PC-9 (cell line): ENCODE data around the gene STARD3NL.

Experiments used
- EZH2 ChIP-seq: fragments of 200-600 bp; sonication (generic); IDR thresholded peaks from 2 replicates; pipeline ENCODE4 v1.8.0; 2017; ENCODE audit warnings: antibody characterized with exemption, low read depth
- TF ChIP-seq, protein P1 (sequence below): fragments of 200-600 bp; sonication (generic); conservative IDR thresholded peaks from 2 replicates; pipeline ENCODE4 v1.6.1; 2017; ENCODE audit warnings: mixed run types, antibody characterized with exemption, mild to moderate bottlenecking, moderate library complexity

DNA sequence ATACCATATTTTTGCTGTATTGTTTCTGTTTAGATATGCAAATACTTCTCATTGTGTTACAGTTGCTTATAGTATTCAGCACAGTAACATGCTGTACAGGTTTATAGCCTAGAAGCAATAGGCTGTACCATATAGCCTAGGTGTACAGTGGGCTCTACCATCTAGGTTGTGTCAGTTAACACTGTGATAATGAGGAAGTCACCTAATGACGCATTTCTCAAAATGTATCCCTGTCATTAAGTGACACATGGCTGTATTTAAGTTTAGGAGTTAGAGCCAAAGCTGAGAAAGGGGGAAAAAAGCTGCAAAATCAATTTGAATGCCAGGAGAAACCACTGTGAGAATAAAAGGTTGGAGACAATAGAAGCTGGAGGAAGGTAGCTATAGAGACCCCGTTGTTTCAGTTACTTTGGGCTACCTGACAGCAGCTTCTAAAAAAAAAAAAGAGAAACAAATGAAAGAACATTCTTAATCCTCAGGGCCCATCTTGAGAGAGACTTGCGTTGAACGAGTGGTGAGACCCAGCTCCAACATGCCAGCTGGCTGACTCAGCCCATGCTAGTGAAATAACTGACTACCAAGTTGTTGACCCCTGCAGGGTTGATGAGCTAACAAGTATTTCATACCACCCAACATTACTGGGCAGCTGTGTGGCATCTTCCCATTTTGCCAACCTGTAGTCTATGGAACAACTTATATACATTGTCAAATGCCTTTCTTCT lies 8.7 kb downstream of the STARD3NL start:
- TF ChIP-seq, protein P1, sequence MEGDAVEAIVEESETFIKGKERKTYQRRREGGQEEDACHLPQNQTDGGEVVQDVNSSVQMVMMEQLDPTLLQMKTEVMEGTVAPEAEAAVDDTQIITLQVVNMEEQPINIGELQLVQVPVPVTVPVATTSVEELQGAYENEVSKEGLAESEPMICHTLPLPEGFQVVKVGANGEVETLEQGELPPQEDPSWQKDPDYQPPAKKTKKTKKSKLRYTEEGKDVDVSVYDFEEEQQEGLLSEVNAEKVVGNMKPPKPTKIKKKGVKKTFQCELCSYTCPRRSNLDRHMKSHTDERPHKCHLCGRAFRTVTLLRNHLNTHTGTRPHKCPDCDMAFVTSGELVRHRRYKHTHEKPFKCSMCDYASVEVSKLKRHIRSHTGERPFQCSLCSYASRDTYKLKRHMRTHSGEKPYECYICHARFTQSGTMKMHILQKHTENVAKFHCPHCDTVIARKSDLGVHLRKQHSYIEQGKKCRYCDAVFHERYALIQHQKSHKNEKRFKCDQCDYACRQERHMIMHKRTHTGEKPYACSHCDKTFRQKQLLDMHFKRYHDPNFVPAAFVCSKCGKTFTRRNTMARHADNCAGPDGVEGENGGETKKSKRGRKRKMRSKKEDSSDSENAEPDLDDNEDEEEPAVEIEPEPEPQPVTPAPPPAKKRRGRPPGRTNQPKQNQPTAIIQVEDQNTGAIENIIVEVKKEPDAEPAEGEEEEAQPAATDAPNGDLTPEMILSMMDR, result no peak
- TF ChIP-seq EZH2, result no peak
